Brain microvascular endothelial cell (primary cell): ENCODE results near the gene C5orf58.

Experiments
- DNase-seq: peaks from one replicate; pipeline ENCODE4 v3.0.0-alpha.2; 2020
- H3K27ac ChIP-seq: fragments of 250-450 bp; sonication (Bioruptor Pico); 2 replicates; pipeline ENCODE4 v1.5.1; 2020; ENCODE audit warnings: mild to moderate bottlenecking, moderate library complexity
- H3K27me3 ChIP-seq: fragments of 250-450 bp; sonication (Bioruptor Pico); replicated peaks from 2 replicates; pipeline ENCODE4 v1.5.1; 2020; ENCODE audit warnings: mild to moderate bottlenecking
- H3K36me3 ChIP-seq: fragments of 250-450 bp; sonication (Bioruptor Pico); replicated peaks from 2 replicates; pipeline ENCODE4 v1.5.1; 2020; ENCODE audit warnings: mild to moderate bottlenecking
- H3K4me3 ChIP-seq: 2 replicates; pipeline ENCODE4 v1.5.1; 2011; ENCODE audit warnings: low read depth, mild to moderate bottlenecking, control low read depth, low read length, moderate library complexity
- CTCF ChIP-seq: IDR thresholded peaks from 2 replicates; pipeline ENCODE4 v1.5.1; 2011; ENCODE audit warnings: low read depth, mild to moderate bottlenecking, moderate library complexity, low read length, control low read depth, inconsistent platforms; ENCODE audit errors: missing control alignments
- in situ Hi-C: cut with HindIII; loops from 2 replicates; pipeline ENCODE4 v1.10.0; 2017; ENCODE audit warnings: low sequenced_read_pairs, low pct_ligation_motif_present

Gene C5orf58

DNA sequence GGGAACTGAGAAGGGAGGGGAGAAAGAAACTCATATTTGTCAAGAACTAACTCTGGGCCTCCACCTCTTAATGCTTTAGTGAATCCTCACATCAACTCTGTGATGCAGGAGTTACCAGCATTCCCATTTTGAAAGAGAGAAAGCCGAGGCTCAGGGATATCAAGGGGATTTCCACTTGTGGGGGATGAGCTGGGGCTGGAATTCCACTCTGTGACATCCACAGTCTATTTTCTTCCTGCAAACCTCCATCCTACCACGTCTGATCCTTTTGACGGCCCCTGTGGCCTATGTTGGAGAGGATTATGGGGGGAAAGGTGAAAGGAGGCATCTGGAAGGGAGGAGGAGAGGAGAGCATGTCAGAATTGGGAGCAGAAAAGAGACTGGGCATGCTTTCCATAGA, 55.8 kb downstream of the C5orf58 start:
- Histone ChIP-seq H3K4me3 (no peak overlapping the region), H3K36me3 (no peaks in the 10 kb centered on the region), H3K27ac (no peak overlapping the region), H3K27me3 (no peaks in the 10 kb centered on the region)
- no peak for TF ChIP-seq CTCF
- in situ Hi-C loops: no loop called here
- no peak for DNase-seq

GRCh38 chr5:170289121-170289520, 56.3 kb downstream of the C5orf58 start:
- H3K4me3 ChIP-seq: no peak overlapping the region
- DNase-seq: no peak
- in situ Hi-C loops: no loop called here
- H3K27ac ChIP-seq: no peak overlapping the region
- H3K27me3 ChIP-seq: no peaks in the 10 kb centered on the region
- TF ChIP-seq CTCF: no peak
- no peaks in the 10 kb centered on the region for H3K36me3 ChIP-seq

DNA sequence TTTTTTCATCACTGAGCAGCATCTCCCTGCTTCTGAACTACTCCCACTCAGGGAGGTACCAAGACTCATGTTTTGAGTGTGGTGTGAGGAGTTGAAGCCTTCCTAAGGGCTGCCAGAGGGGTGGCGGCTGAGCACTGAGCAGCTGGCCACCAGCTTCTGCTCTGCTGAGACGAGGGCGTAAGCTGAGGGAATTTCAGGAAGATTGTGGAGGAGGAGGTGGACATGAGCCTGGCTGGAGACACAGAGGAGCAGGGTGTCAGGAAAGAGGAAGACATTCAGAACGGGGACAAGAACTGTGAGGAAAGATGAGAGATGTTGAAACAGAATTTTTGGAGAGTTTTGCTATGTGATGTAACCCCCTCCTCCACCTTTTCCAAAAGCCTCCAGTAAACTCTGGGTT, 57.0 kb downstream of the C5orf58 start:
- no peak for DNase-seq
- no peaks in the 10 kb centered on the region for H3K27me3 ChIP-seq
- no peaks in the 10 kb centered on the region for H3K36me3 ChIP-seq
- in situ Hi-C loops: no loop called here
- no peak overlapping the region for H3K27ac ChIP-seq
- no peak overlapping the region for H3K4me3 ChIP-seq
- no peak for TF ChIP-seq CTCF

DNA sequence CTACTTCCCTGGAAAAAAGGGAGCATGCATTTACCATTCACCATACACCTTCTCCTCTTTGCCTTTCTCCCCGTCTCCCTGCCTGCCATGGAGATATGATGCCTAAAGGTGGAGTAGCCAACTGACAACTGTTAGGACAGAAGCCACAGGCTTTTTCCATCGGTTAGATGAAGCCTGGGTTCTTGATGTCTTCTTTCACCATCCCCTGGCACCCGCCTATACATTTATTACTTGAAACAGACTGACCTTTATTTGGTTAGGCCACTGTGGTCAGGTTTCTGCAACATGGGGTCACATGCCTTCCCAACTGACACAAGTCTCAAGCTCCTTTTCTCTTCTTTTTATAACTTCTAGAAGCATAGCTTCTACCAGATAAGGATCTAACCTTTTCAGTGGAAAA, 57.7 kb downstream of the C5orf58 start:
- TF ChIP-seq CTCF: no peak
- in situ Hi-C loops: no loop called here
- no peaks in the 10 kb centered on the region for H3K27me3 ChIP-seq
- H3K4me3 ChIP-seq: no peak overlapping the region
- H3K27ac ChIP-seq: no peak overlapping the region
- no peak for DNase-seq
- H3K36me3 ChIP-seq: no peaks in the 10 kb centered on the region

GRCh38 chr5:170292179-170293104, 59.7 kb downstream of the C5orf58 start:
- Histone ChIP-seq H3K36me3 (no peaks in the 10 kb centered on the region), H3K27me3 (no peaks in the 10 kb centered on the region), H3K4me3 (no peak overlapping the region), H3K27ac (no peak overlapping the region)
- in situ Hi-C loops: no loop called here
- no peak for DNase-seq
- no peak for TF ChIP-seq CTCF
